Activated CD4-positive, alpha-beta T cell treated with anti-CD3 and anti-CD28 coated beads, Interleukin-2, amount 10 ng/mL, durations not matched to agents 24 days and 14 days (primary cell): ENCODE data around the gene FJX1. TPM values are rescaled to one million over a fixed set of nuclear protein-coding genes. Genes with fewer than 3 reads are reported as not detected.
"Not testable (repeated sequence)": the region's sequence is repeated elsewhere in the genome, so short reads cannot be mapped to it uniquely, and the experiment has no call there.

Source experiments
- DNase-seq: peaks from one replicate; pipeline ENCODE4 v3.0.0; 2022
- H3K27ac Mint-ChIP-seq: one replicate; pipeline ENCODE4 v1.8.0; 2022; ENCODE audit warnings: mild to moderate bottlenecking, mixed read lengths
- H3K27me3 Mint-ChIP-seq: one replicate; pipeline ENCODE4 v1.8.0; 2022; ENCODE audit warnings: mixed read lengths
- H3K36me3 Mint-ChIP-seq: one replicate; pipeline ENCODE4 v1.8.0; 2022; ENCODE audit warnings: low read depth, mild to moderate bottlenecking, mixed read lengths
- H3K4me1 Mint-ChIP-seq: one replicate; pipeline ENCODE4 v1.8.0; 2021; ENCODE audit warnings: mixed read lengths
- H3K4me3 Mint-ChIP-seq: one replicate; pipeline ENCODE4 v1.8.0; 2022; ENCODE audit warnings: mild to moderate bottlenecking, moderate library complexity, mixed read lengths
- H3K9me3 Mint-ChIP-seq: one replicate; pipeline ENCODE4 v1.8.0; 2021; ENCODE audit warnings: mixed read lengths
- intact Hi-C: fragments of 100-400 bp; cut with micrococcal nuclease; formaldehyde crosslinking; loops from one replicate; pipeline ENCODE4 v1.15.1; 2023
- total RNA-seq: library from RNA; stranded (reverse); gene quantifications from 2 replicates; pipeline ENCODE4 v1.2.3, GENCODE V29; 2022

Gene FJX1
- total RNA-seq, 1 donor from 2014 or later = 0.30 TPM

GRCh38 chr11:35629914-35630313 is 11.7 kb downstream of the FJX1 start:
- H3K27ac Mint-ChIP-seq = no peak overlapping the region
- intact Hi-C loops = no loop called here
- no peak overlapping the region for H3K4me3 Mint-ChIP-seq
- no peaks in the 10 kb centered on the region for H3K36me3 Mint-ChIP-seq
- H3K9me3 Mint-ChIP-seq = no peaks in the 10 kb centered on the region
- DNase-seq = no peak
- H3K27me3 Mint-ChIP-seq = peaks cover 41% of the 10 kb centered on the region
- no peaks in the 10 kb centered on the region for H3K4me1 Mint-ChIP-seq

- Mint-ChIP-seq H3K36me3 (no peaks in the 10 kb centered on the region), H3K4me3 (no peak overlapping the region), H3K4me1 (no peaks in the 10 kb centered on the region), H3K27me3 (peaks cover 28% of the 10 kb centered on the region), H3K9me3 (no peaks in the 10 kb centered on the region), H3K27ac (no peak overlapping the region)
- intact Hi-C loops = no loop called here
- DNase-seq = no peak
Observed at GRCh38 chr11:35631891-35632290, 13.6 kb downstream of the FJX1 start.

GRCh38 chr11:35632301-35632700 is 14.0 kb downstream of the FJX1 start:
- no peak overlapping the region for H3K4me3 Mint-ChIP-seq
- H3K36me3 Mint-ChIP-seq = no peaks in the 10 kb centered on the region
- no peak overlapping the region for H3K27ac Mint-ChIP-seq
- intact Hi-C loops = no loop called here
- no peaks in the 10 kb centered on the region for H3K9me3 Mint-ChIP-seq
- no peaks in the 10 kb centered on the region for H3K4me1 Mint-ChIP-seq
- peaks cover 26% of the 10 kb centered on the region for H3K27me3 Mint-ChIP-seq
- DNase-seq = no peak

- H3K9me3 Mint-ChIP-seq = no peaks in the 10 kb centered on the region
- intact Hi-C loops = no loop called here
- H3K27me3 Mint-ChIP-seq = peaks cover 28% of the 10 kb centered on the region
- H3K27ac Mint-ChIP-seq = no peak overlapping the region
- H3K4me1 Mint-ChIP-seq = no peaks in the 10 kb centered on the region
- H3K4me3 Mint-ChIP-seq = no peak overlapping the region
- no peaks in the 10 kb centered on the region for H3K36me3 Mint-ChIP-seq
- no peak for DNase-seq
Observed at GRCh38 chr11:35633827-35634423, 15.7 kb downstream of the FJX1 start.

- Mint-ChIP-seq H3K36me3 (no peaks in the 10 kb centered on the region), H3K27ac (no peak overlapping the region), H3K9me3 (no peaks in the 10 kb centered on the region), H3K4me3 (no peak overlapping the region), H3K27me3 (peaks cover 25% of the 10 kb centered on the region), H3K4me1 (no peaks in the 10 kb centered on the region)
- intact Hi-C loops = no loop called here
- DNase-seq = no peak
Observed at GRCh38 chr11:35635933-35636332, 17.7 kb downstream of the FJX1 start.

- H3K4me3 Mint-ChIP-seq = no peak overlapping the region
- no peaks in the 10 kb centered on the region for H3K9me3 Mint-ChIP-seq
- no peaks in the 10 kb centered on the region for H3K4me1 Mint-ChIP-seq
- intact Hi-C loops = no loop called here
- H3K27me3 Mint-ChIP-seq = peaks cover 20% of the 10 kb centered on the region
- DNase-seq = no peak
- no peak overlapping the region for H3K27ac Mint-ChIP-seq
- H3K36me3 Mint-ChIP-seq = no peaks in the 10 kb centered on the region
Observed at GRCh38 chr11:35639591-35640179, 21.4 kb downstream of the FJX1 start.

GRCh38 chr11:35641171-35641897 is 23.1 kb downstream of the FJX1 start:
- no peaks in the 10 kb centered on the region for H3K9me3 Mint-ChIP-seq
- no peak overlapping the region for H3K4me3 Mint-ChIP-seq
- H3K36me3 Mint-ChIP-seq = no peaks in the 10 kb centered on the region
- intact Hi-C loops = no loop called here
- H3K27me3 Mint-ChIP-seq = peaks cover 26% of the 10 kb centered on the region
- H3K27ac Mint-ChIP-seq = no peak overlapping the region
- DNase-seq = no peak
- no peaks in the 10 kb centered on the region for H3K4me1 Mint-ChIP-seq

GRCh38 chr11:35641964-35642363 is 23.7 kb downstream of the FJX1 start:
- H3K4me3 Mint-ChIP-seq = no peak overlapping the region
- DNase-seq = no peak
- intact Hi-C loops = no loop called here
- no peak overlapping the region for H3K27ac Mint-ChIP-seq
- no peaks in the 10 kb centered on the region for H3K9me3 Mint-ChIP-seq
- H3K27me3 Mint-ChIP-seq = peaks cover 27% of the 10 kb centered on the region
- H3K4me1 Mint-ChIP-seq = no peaks in the 10 kb centered on the region
- no peaks in the 10 kb centered on the region for H3K36me3 Mint-ChIP-seq

- intact Hi-C loops = no loop called here
- H3K4me1 Mint-ChIP-seq = no peaks in the 10 kb centered on the region
- H3K9me3 Mint-ChIP-seq = no peaks in the 10 kb centered on the region
- no peak overlapping the region for H3K27ac Mint-ChIP-seq
- no peaks in the 10 kb centered on the region for H3K36me3 Mint-ChIP-seq
- H3K27me3 Mint-ChIP-seq = peaks cover 38% of the 10 kb centered on the region
- no peak for DNase-seq
- no peak overlapping the region for H3K4me3 Mint-ChIP-seq
Observed at GRCh38 chr11:35647421-35648093, 29.3 kb downstream of the FJX1 start.

GRCh38 chr11:35650006-35650405 is 31.7 kb downstream of the FJX1 start:
- Mint-ChIP-seq H3K36me3 (no peaks in the 10 kb centered on the region), H3K27me3 (peaks cover 43% of the 10 kb centered on the region), H3K27ac (no peak overlapping the region), H3K4me1 (no peaks in the 10 kb centered on the region), H3K9me3 (no peaks in the 10 kb centered on the region), H3K4me3 (no peak overlapping the region)
- no peak for DNase-seq
- intact Hi-C loops = no loop called here

GRCh38 chr11:35650467-35650866 is 32.2 kb downstream of the FJX1 start:
- Mint-ChIP-seq H3K9me3 (no peaks in the 10 kb centered on the region), H3K4me1 (no peaks in the 10 kb centered on the region), H3K36me3 (no peaks in the 10 kb centered on the region), H3K27me3 (peaks cover 48% of the 10 kb centered on the region), H3K27ac (no peak overlapping the region), H3K4me3 (no peak overlapping the region)
- intact Hi-C loops = no loop called here
- no peak for DNase-seq

GRCh38 chr11:35651263-35651662 is 33.0 kb downstream of the FJX1 start:
- Mint-ChIP-seq H3K36me3 (no peaks in the 10 kb centered on the region), H3K4me1 (no peaks in the 10 kb centered on the region), H3K27ac (no peak overlapping the region), H3K9me3 (no peaks in the 10 kb centered on the region), H3K4me3 (no peak overlapping the region), H3K27me3 (peaks cover 47% of the 10 kb centered on the region)
- intact Hi-C loops = no loop called here
- DNase-seq = no peak

GRCh38 chr11:35652786-35653185 is 34.5 kb downstream of the FJX1 start:
- H3K36me3 Mint-ChIP-seq, H3K9me3 Mint-ChIP-seq, H3K4me1 Mint-ChIP-seq, DNase-seq, H3K27ac Mint-ChIP-seq, intact Hi-C loops, H3K4me3 Mint-ChIP-seq: not testable (repeated sequence)
- H3K27me3 Mint-ChIP-seq = peaks cover 42% of the 10 kb centered on the region

- peaks cover 47% of the 10 kb centered on the region for H3K27me3 Mint-ChIP-seq
- intact Hi-C loops = no loop called here
- H3K4me3 Mint-ChIP-seq = no peak overlapping the region
- no peak for DNase-seq
- H3K9me3 Mint-ChIP-seq = no peaks in the 10 kb centered on the region
- H3K36me3 Mint-ChIP-seq = no peaks in the 10 kb centered on the region
- H3K27ac Mint-ChIP-seq = no peak overlapping the region
- H3K4me1 Mint-ChIP-seq = no peaks in the 10 kb centered on the region
Observed at GRCh38 chr11:35654711-35655110, 36.5 kb downstream of the FJX1 start.
